HUES64 (cell line): Measurements from ENCODE around the gene PRKAG2.
"Not testable (repeated sequence)": the region's sequence is repeated elsewhere in the genome, so short reads cannot be mapped to it uniquely, and the experiment has no call there.

Source experiments
- H3K27ac ChIP-seq: 2 replicates; pipeline ENCODE4 v1.7.0; 2013; ENCODE audit warnings: low read depth, low read length, inconsistent platforms
- H3K27me3 ChIP-seq: 2 replicates; pipeline ENCODE4 v1.6.1; 2013; ENCODE audit warnings: mild to moderate bottlenecking, low read length; ENCODE audit not compliant: insufficient read depth
- H3K36me3 ChIP-seq: 2 replicates; pipeline ENCODE4 v1.6.1; 2013; ENCODE audit warnings: mild to moderate bottlenecking, low read length; ENCODE audit not compliant: insufficient read depth
- H3K4me1 ChIP-seq: 2 replicates; pipeline ENCODE4 v1.6.1; 2013; ENCODE audit warnings: mild to moderate bottlenecking, low read length, moderate library complexity; ENCODE audit not compliant: insufficient read depth
- H3K4me3 ChIP-seq: 2 replicates; pipeline ENCODE4 v1.5.1; 2013; ENCODE audit warnings: mild to moderate bottlenecking, low read length, moderate library complexity
- H3K9ac ChIP-seq: 2 replicates; pipeline ENCODE4 v1.6.1; 2013; ENCODE audit warnings: mild to moderate bottlenecking, low read depth, low read length
- H3K9me3 ChIP-seq: 2 replicates; pipeline ENCODE4 v1.6.1; 2013; ENCODE audit warnings: low read depth, low read length; ENCODE audit not compliant: insufficient read depth
- WGBS: fragments of 150-250, 120-280 bp; methylation state at CpG from one replicate; pipeline ENCODE4 v1.1.7; 2013; ENCODE audit warnings: missing lambda C conversion rate; 5-methylcytosine and 5-hydroxymethylcytosine counted together

PRKAG2 gene

DNA sequence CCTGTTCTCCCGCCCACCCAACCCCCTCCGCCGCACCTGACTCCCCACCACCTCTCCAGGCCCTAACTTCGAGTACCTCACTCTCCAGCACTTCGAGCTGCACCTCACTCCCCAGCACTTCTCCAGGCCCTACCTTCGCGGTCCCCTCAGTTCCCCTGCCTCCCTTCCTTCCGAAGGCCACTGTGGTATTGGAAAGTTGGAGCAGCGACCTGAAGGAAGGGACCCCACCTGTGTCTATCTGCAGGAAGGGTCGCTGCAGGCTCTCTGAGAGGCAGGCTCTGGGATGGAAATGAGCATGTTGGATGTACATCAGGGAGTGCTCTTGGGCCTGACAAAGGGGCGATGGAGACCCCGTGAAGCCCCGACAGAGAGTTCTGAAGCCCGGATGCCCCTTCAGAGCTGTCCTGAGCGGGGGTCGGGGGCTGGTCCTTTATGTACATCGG, 122.2 kb downstream of the PRKAG2 start:
- Histone ChIP-seq H3K9ac (no peak overlapping the region; the same call in 1 of the 2 replicates), H3K4me1 (peaks cover 12% of the 10 kb centered on the region; the same call in 1 of the 2 replicates), H3K9me3 (no peaks in the 10 kb centered on the region), H3K36me3 (no peaks in the 10 kb centered on the region), H3K27ac (peak overlapping the region; percentile 57), H3K27me3 (no peaks in the 10 kb centered on the region), H3K4me3 (no peak overlapping the region)
- 83% methylated on average over 14 of the region's 17 CpGs for WGBS

DNA sequence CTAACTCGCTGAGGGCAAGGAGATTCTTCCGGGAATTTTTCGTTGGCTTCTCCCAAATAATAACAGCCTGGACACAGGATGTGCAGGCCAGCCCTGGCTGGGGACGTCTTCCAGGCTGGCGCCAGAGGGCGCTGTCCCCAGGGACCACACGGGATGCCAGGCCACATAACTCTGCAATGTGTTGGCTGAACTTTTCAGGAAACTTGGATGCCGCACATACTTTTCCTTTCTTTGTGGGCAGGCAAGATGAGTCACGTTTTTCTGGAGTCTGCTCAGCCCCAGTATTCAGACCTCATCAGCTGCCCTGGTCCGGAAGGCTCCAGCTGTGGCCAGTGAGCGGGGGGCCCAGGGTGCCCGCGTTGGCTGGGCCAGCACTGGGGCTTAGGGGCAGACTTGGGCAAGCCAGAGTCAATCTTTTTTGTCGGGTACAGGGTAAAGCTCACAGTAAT, 122.7 kb downstream of the PRKAG2 start:
- Histone ChIP-seq H3K4me1 (peaks cover 12% of the 10 kb centered on the region; the same call in 1 of the 2 replicates), H3K27ac (peak overlapping the region; percentile 73), H3K36me3 (no peaks in the 10 kb centered on the region), H3K9ac (peak overlapping the region; percentile 19; the same call in 1 of the 2 replicates), H3K4me3 (no peak overlapping the region), H3K9me3 (no peaks in the 10 kb centered on the region), H3K27me3 (no peaks in the 10 kb centered on the region)
- WGBS, result 22% methylated on average over 14 of the region's 14 CpGs

DNA sequence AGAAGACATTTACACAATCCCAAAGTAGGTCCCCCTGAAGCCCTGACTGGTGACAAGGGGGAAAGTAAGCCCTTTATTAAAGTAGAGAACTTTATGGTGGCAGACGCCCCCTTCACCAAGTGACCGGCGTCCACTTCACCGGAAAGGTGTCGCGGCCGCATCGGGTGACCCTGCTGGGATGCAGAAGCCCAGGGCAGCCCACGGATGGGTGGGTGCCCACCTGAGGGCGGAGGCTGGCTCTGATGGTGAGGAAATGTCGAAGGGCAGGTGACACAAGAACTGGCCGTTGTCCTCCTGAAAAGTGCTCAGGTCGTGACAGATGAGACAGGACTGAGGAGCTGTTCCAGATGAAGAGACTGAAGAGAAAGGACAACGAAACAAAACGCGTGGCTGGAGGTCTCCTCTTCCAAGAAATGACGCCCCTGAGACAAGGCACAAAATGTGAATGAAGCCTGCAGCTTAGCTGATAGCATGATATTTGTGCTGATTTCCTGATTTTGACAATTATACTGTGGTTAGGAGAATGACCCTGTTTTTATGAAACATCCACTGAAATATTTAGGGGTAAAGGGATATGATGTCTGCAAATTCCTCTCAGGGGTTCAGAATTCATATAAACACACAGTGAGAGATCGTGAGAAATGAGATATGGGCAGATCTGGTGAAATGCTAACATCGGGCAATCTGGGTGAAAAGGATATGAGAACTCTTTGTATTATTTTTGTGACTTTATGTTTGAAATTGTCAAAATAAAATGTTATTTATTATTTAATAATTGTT, 123.9 kb downstream of the PRKAG2 start:
- H3K9me3 ChIP-seq, result no peaks in the 10 kb centered on the region
- H3K27me3 ChIP-seq, result no peaks in the 10 kb centered on the region
- H3K27ac ChIP-seq, result no peak overlapping the region
- no peak overlapping the region for H3K9ac ChIP-seq
- no peak overlapping the region for H3K4me3 ChIP-seq
- 95% methylated on average over 19 of the region's 19 CpGs for WGBS
- H3K4me1 ChIP-seq, result peaks cover 12% of the 10 kb centered on the region; the same call in 1 of the 2 replicates
- no peaks in the 10 kb centered on the region for H3K36me3 ChIP-seq

DNA sequence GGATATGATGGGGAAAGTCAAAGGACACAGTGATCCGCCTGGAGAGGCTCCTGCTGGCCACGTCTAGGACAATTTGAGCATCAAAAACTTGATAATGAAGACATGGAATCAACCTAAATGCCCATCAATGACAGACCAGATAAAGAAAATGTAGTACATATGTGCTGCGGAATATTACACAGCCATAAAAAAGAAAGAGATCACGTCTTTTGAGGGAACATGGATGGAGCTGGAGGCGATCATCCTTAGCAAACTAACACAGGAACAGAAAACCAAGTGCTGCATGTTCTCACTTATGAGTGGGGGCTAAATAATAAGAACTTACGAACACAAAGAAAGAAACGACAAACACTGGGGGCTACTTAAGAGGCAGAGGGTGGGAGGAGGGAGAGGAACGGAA, 124.9 kb downstream of the PRKAG2 start:
- Histone ChIP-seq H3K27ac (no peak overlapping the region), H3K9ac (no peak overlapping the region), H3K9me3 (no peaks in the 10 kb centered on the region), H3K36me3 (no peaks in the 10 kb centered on the region), H3K27me3 (no peaks in the 10 kb centered on the region), H3K4me1 (peaks cover 6% of the 10 kb centered on the region; the same call in 1 of the 2 replicates), H3K4me3 (no peak overlapping the region)
- WGBS, result 92% methylated on average over 8 of the region's 8 CpGs

DNA sequence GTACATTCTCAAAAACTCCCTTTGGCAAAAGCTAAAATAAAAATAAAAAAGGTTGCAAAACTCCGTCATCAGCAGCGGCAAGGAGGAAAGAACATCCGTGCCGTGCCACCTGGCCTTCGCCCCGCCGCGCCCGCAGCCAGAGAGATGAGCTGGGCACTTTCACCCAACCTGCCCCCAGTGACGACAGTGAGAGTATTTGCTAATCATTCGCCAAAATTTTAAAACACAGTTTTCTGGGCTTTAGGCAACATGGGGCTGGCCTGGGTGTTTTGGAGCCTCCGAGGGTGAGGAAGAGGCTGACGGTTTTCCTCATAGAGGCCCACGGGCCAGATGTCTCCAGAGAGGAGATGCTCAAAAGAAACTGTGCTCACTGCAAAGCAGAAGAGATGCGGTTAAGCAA, 128.2 kb downstream of the PRKAG2 start:
- no peaks in the 10 kb centered on the region for H3K9me3 ChIP-seq
- 95% methylated on average over 15 of the region's 15 CpGs for WGBS

DNA sequence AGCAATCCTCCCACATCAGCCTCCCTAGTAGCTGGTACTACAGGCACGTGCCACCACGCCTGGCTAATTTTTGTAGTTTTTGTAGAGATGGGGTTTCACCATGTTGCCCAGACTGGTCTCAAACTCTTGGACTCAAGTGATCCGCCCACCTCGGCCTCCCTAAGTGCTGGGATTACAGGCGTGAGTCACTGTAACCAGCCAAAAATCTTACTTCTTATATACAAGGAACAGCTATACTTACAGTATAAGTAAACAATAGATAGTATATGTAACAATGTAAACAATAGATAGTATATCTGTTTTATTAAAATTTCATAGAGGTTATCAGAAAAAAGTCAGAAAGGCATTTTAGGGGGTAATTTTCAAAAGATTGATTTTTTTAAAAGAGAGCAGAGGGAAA, 128.9 kb downstream of the PRKAG2 start:
- H3K27ac ChIP-seq, H3K9me3 ChIP-seq, H3K9ac ChIP-seq, H3K4me1 ChIP-seq, H3K4me3 ChIP-seq, H3K27me3 ChIP-seq, H3K36me3 ChIP-seq: not testable (repeated sequence)
- WGBS, result 100% methylated on average over 5 of the region's 5 CpGs

More for the DNA sequence above, 128.2 kb downstream of the PRKAG2 start:
- no peak overlapping the region for H3K4me3 ChIP-seq
- H3K36me3 ChIP-seq, result no peaks in the 10 kb centered on the region
- H3K27ac ChIP-seq, result no peak overlapping the region
- no peaks in the 10 kb centered on the region for H3K27me3 ChIP-seq
- H3K9ac ChIP-seq, result no peak overlapping the region
- 0 out of 2 replicates have a peak, but pooled peaks cover 3% of the 10 kb centered on the region for H3K4me1 ChIP-seq

DNA sequence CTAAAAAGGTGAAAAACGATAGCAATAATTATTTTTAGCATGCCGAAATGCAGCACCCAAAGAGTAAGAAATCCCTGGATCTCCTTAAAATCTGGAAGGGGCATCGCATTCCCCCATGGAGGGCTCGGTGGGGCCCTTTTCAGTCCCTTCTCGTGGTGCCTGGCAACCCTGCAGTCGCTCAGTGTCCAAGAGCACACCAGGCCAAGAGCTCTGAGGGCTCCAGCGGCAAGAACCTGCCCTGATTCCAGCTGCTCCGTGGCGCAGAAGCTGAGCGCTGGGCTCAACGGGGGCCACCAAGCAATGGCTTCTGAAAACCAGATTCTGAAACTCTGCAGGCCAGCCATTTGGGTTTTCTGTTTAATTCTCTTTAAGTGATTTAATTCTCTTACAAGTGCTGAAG, 131.2 kb downstream of the PRKAG2 start:
- H3K4me1 ChIP-seq, result peaks cover 13% of the 10 kb centered on the region
- H3K36me3 ChIP-seq, result no peaks in the 10 kb centered on the region
- H3K27ac ChIP-seq, result no peak overlapping the region
- H3K4me3 ChIP-seq, result no peak overlapping the region
- WGBS, result 87% methylated on average over 11 of the region's 11 CpGs
- H3K9me3 ChIP-seq, result no peaks in the 10 kb centered on the region
- no peak overlapping the region for H3K9ac ChIP-seq
- H3K27me3 ChIP-seq, result no peaks in the 10 kb centered on the region

DNA sequence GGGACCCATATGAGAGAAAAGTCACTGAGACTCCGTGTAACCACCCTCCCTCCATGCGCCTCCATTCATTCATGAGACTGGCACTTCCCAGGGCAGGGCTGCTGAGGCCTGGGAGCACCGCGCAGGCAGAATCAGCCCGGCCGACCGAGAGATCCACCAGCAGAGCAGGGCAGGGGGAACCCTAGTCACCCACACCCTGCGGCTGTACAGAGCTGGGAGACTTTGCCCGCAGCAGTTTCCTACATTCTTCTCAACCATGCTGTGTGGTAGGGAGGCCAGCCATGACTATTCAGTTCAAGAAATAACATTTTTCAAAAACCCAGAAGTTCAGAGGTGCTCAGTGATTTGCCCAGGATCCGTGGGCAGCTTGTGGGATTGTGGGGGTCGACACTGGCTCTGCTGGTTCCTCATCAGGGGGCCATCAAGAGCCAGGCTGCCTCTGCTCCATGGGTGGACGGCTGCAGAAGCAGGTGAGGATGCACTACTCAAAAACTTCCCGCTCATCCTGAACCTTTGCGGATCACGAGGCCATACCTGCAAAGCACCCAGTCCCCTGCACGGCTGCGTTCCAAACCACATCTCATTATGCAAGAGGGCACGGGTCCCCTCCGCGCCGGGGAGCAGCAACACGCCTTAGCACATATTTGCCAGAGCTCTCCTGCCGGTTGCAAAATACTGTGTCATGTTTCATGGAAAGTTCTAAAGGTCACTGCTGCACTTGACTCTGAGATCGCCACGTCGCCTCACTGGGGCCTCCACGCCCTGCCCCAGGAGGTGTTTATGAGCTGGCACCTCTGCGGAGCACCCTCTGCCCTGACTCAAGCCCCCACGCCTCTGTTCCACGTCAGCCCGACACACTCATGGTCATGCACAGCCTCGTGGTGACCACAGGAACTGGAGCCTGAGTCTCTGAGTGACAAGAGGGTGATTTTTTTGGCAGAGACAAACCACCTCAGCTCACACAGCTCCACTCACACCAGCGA, 132.0 kb downstream of the PRKAG2 start:
- H3K9me3 ChIP-seq, result no peaks in the 10 kb centered on the region
- WGBS, result 94% methylated on average over 33 of the region's 33 CpGs
- no peaks in the 10 kb centered on the region for H3K27me3 ChIP-seq
- H3K9ac ChIP-seq, result no peak overlapping the region
- no peak overlapping the region for H3K27ac ChIP-seq
- no peaks in the 10 kb centered on the region for H3K36me3 ChIP-seq
- H3K4me3 ChIP-seq, result no peak overlapping the region
- H3K4me1 ChIP-seq, result peaks cover 21% of the 10 kb centered on the region

DNA sequence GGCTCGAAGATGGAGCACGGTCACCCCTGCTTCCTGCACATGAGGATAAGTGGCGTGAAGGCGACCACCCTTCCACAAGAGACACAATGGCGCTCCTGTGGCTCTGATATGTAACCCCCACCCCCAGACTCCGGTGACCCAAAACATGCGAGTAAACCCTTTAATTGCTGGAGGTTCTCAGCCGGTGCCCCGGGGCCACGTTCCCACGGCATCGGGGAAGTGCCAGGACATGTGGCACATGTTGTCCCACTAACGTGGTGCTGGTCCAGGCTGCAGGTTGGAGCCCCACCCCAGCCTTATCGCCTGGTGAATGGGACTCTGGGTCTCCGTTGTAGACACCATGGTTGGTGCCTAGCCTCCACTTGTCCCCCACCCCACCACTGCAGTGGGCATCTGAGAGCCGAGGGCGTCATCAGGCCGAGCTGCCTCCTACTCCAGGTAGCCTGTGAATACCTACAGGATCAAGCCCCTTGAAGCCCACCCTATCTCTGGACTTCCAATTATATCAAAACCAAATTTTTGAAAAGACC, 132.8 kb downstream of the PRKAG2 start:
- Histone ChIP-seq H3K4me3 (no peak overlapping the region), H3K9me3 (0 out of 2 replicates have a peak, but pooled peaks cover under 1% of the 10 kb centered on the region), H3K36me3 (no peaks in the 10 kb centered on the region), H3K4me1 (peaks cover 21% of the 10 kb centered on the region), H3K27me3 (no peaks in the 10 kb centered on the region), H3K9ac (no peak overlapping the region), H3K27ac (no peak overlapping the region)
- 95% methylated on average over 18 of the region's 18 CpGs for WGBS

DNA sequence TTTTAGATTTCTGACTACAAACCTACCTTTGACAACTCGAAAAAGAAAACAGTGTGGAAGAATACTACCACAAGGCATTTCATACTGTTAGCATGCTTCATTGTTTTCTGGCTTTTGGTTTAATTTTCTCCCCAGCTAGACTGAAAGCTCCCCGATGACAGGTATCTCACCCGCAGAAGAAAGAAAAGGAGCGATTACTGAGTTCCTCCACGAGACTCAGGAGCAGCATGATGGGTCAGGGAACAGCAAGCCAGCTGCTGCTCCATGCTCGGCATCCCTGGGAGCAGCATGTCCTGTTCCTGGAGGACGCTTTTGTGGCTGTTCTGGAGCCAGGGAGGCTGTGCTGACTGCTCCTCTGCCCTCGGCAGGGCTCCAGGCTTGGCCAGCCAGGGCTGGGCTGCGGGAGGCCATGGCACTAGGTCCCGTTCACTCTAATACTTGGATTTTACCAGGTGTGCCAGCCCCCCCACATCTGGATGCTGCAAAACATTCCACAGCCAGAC, 133.4 kb downstream of the PRKAG2 start:
- H3K9ac ChIP-seq, result no peak overlapping the region; the same call in 1 of the 2 replicates
- 0 out of 2 replicates have a peak, but pooled peaks cover 5% of the 10 kb centered on the region for H3K9me3 ChIP-seq
- no peaks in the 10 kb centered on the region for H3K36me3 ChIP-seq
- H3K27ac ChIP-seq, result no peak overlapping the region; the same call in 1 of the 2 replicates
- H3K4me3 ChIP-seq, result no peak overlapping the region
- H3K4me1 ChIP-seq, result peaks cover 21% of the 10 kb centered on the region
- 84% methylated on average over 10 of the region's 10 CpGs for WGBS
- no peaks in the 10 kb centered on the region for H3K27me3 ChIP-seq
